GM12864 (cell line): ENCODE measurements around the gene FAM124A.

Source experiments
- DNase-seq: peaks from one replicate; pipeline ENCODE4 v3.0.0-alpha.2; 2011; ENCODE audit warnings: low read depth
- H3K4me3 ChIP-seq: 2 replicates; pipeline ENCODE4 v1.5.1; 2011; ENCODE audit warnings: mild to moderate bottlenecking, low read depth, low read length, control low read depth
- CTCF ChIP-seq: IDR thresholded peaks from 2 replicates; pipeline ENCODE4 v1.5.1; 2011; ENCODE audit warnings: low read depth, mild to moderate bottlenecking, moderate library complexity, low read length, control low read depth, inconsistent platforms; ENCODE audit errors: missing control alignments

Gene FAM124A

GRCh38 chr13:51180853-51181511 is 41.2 kb upstream of the FAM124A start:
- DNase-seq, result no peak
- no peak overlapping the region for H3K4me3 ChIP-seq
- TF ChIP-seq CTCF, result no peak

- no peak for DNase-seq
- no peak overlapping the region for H3K4me3 ChIP-seq
- no peak for TF ChIP-seq CTCF
Measured at GRCh38 chr13:51181786-51182383, 40.3 kb upstream of the FAM124A start.

- DNase-seq, result no peak
- no peak for TF ChIP-seq CTCF
Measured at GRCh38 chr13:51191743-51192142, 30.5 kb upstream of the FAM124A start.

GRCh38 chr13:51192348-51192747 is 29.9 kb upstream of the FAM124A start:
- no peak for TF ChIP-seq CTCF
- no peak for DNase-seq
- no peak overlapping the region for H3K4me3 ChIP-seq

More at GRCh38 chr13:51191743-51192142, 30.5 kb upstream of the FAM124A start:
- no peak overlapping the region for H3K4me3 ChIP-seq

GRCh38 chr13:51193387-51193786 is 28.8 kb upstream of the FAM124A start:
- no peak for DNase-seq
- H3K4me3 ChIP-seq, result no peak overlapping the region
- no peak for TF ChIP-seq CTCF

- no peak for TF ChIP-seq CTCF
- no peak overlapping the region for H3K4me3 ChIP-seq
- DNase-seq, result no peak
Measured at GRCh38 chr13:51194942-51195341, 27.3 kb upstream of the FAM124A start.

- TF ChIP-seq CTCF, result no peak
- DNase-seq, result no peak
- H3K4me3 ChIP-seq, result no peak overlapping the region
Measured at GRCh38 chr13:51201886-51202285, 20.3 kb upstream of the FAM124A start.
